ENCODE measurements around the gene RAMP3.

The RAMP3 gene

GRCh38 chr7:45147858-45148652, 9.5 kb upstream of the RAMP3 start:
- no peaks in the 10 kb centered on the region for H3K27me3 ChIP-seq (ENCODE audit: insufficient read depth, low read depth)

GRCh38 chr7:45148653-45148973, 9.0 kb upstream of the RAMP3 start:
- TF ChIP-seq CTCF (conservative IDR thresholded peaks at IDR 0.05; ENCODE audit: low read depth, low read length) = no peak

More at GRCh38 chr7:45147858-45148652, 9.5 kb upstream of the RAMP3 start:
- no peak overlapping the region for H2AFZ ChIP-seq (ENCODE audit: low read depth)
- no peak overlapping the region for H3K4me2 ChIP-seq
- no peaks in the 10 kb centered on the region for H3K4me1 ChIP-seq (ENCODE audit: low read depth, poor library complexity, severe bottlenecking)
- no peak overlapping the region for H3K9ac ChIP-seq
- H3K4me3 ChIP-seq (IDR thresholded peaks at IDR 0.05; ENCODE audit: insufficient read depth, low read depth, low read length) = no peak overlapping the region
- no peaks in the 10 kb centered on the region for H3K79me2 ChIP-seq (ENCODE audit: insufficient read depth, low read depth)
- H3K36me3 ChIP-seq (ENCODE audit: insufficient read depth) = no peaks in the 10 kb centered on the region
- no peaks in the 10 kb centered on the region for H4K20me1 ChIP-seq (ENCODE audit: insufficient read depth)
- no peak overlapping the region for H3K27ac ChIP-seq
- TF ChIP-seq CTCF (conservative IDR thresholded peaks at IDR 0.05; ENCODE audit: low read depth, low read length) = no peak

GRCh38 chr7:45149606-45150005, 8.0 kb upstream of the RAMP3 start:
- Histone ChIP-seq H3K4me2 (no peak overlapping the region), H3K4me3 (IDR thresholded peaks at IDR 0.05; ENCODE audit: insufficient read depth, low read depth, low read length) (no peak overlapping the region), H3K27ac (no peak overlapping the region), H3K27me3 (ENCODE audit: insufficient read depth, low read depth) (no peaks in the 10 kb centered on the region), H3K9ac (no peak overlapping the region), H3K4me1 (ENCODE audit: low read depth, poor library complexity, severe bottlenecking) (no peaks in the 10 kb centered on the region), H3K36me3 (ENCODE audit: insufficient read depth) (no peaks in the 10 kb centered on the region), H2AFZ (ENCODE audit: low read depth) (no peak overlapping the region), H4K20me1 (ENCODE audit: insufficient read depth) (no peaks in the 10 kb centered on the region), H3K79me2 (ENCODE audit: insufficient read depth, low read depth) (no peaks in the 10 kb centered on the region)
- no peak for TF ChIP-seq CTCF (conservative IDR thresholded peaks at IDR 0.05; ENCODE audit: low read depth, low read length)

More at GRCh38 chr7:45148653-45148973, 9.0 kb upstream of the RAMP3 start:
- Histone ChIP-seq H4K20me1 (ENCODE audit: insufficient read depth) (no peaks in the 10 kb centered on the region), H3K36me3 (ENCODE audit: insufficient read depth) (no peaks in the 10 kb centered on the region), H3K4me2 (no peak overlapping the region), H3K4me1 (ENCODE audit: low read depth, poor library complexity, severe bottlenecking) (no peaks in the 10 kb centered on the region), H3K27me3 (ENCODE audit: insufficient read depth, low read depth) (no peaks in the 10 kb centered on the region), H3K27ac (no peak overlapping the region), H3K4me3 (IDR thresholded peaks at IDR 0.05; ENCODE audit: insufficient read depth, low read depth, low read length) (no peak overlapping the region), H3K79me2 (ENCODE audit: insufficient read depth, low read depth) (no peaks in the 10 kb centered on the region), H2AFZ (ENCODE audit: low read depth) (no peak overlapping the region), H3K9ac (no peak overlapping the region)

GRCh38 chr7:45150199-45150598, 7.4 kb upstream of the RAMP3 start:
- Histone ChIP-seq H3K36me3 (ENCODE audit: insufficient read depth) (no peaks in the 10 kb centered on the region), H3K27ac (no peak overlapping the region), H3K27me3 (ENCODE audit: insufficient read depth, low read depth) (no peaks in the 10 kb centered on the region), H3K4me3 (IDR thresholded peaks at IDR 0.05; ENCODE audit: insufficient read depth, low read depth, low read length) (no peak overlapping the region), H3K4me1 (ENCODE audit: low read depth, poor library complexity, severe bottlenecking) (peaks cover 3% of the 10 kb centered on the region), H3K79me2 (ENCODE audit: insufficient read depth, low read depth) (no peaks in the 10 kb centered on the region), H3K4me2 (no peak overlapping the region), H3K9ac (no peak overlapping the region), H2AFZ (ENCODE audit: low read depth) (no peak overlapping the region), H4K20me1 (ENCODE audit: insufficient read depth) (no peaks in the 10 kb centered on the region)
- TF ChIP-seq CTCF (conservative IDR thresholded peaks at IDR 0.05; ENCODE audit: low read depth, low read length) = no peak
